Stimulated activated CD8-positive, alpha-beta memory T cell treated with anti-CD3 and anti-CD28 coated beads, Interleukin-2, amount 100 ng/mL, for 1 hour (primary cell): ENCODE measurements around the gene C11orf21.

Experiments used
- DNase-seq, 2 donors: peaks; one replicate each; pipeline ENCODE4 v3.0.0-alpha.2; 2020; ENCODE audit warnings: low read depth in 2 of 2

The C11orf21 gene

GRCh38 chr11:2320568-2321310, 19.0 kb upstream of the C11orf21 start:
- DNase-seq, result no peak

- no peak for DNase-seq
These were observed 18.2 kb upstream of the C11orf21 start for GRCh38 chr11:2319791-2320472.

GRCh38 chr11:2318707-2319106, 17.0 kb upstream of the C11orf21 start:
- no peak for DNase-seq

GRCh38 chr11:2318123-2318522, 16.4 kb upstream of the C11orf21 start:
- DNase-seq, result no peak

- DNase-seq, result no peak
These were observed 15.8 kb upstream of the C11orf21 start for GRCh38 chr11:2317354-2318050.

- no peak for DNase-seq
These were observed 15.2 kb upstream of the C11orf21 start for GRCh38 chr11:2316963-2317244.

- DNase-seq, result no peak
These were observed 14.6 kb upstream of the C11orf21 start for GRCh38 chr11:2316169-2316962.

- no peak for DNase-seq
These were observed 13.9 kb upstream of the C11orf21 start for GRCh38 chr11:2315395-2316168.

GRCh38 chr11:2314525-2315394, 13.0 kb upstream of the C11orf21 start:
- DNase-seq, result no peak

GRCh38 chr11:2314136-2314524, 12.4 kb upstream of the C11orf21 start:
- no peak for DNase-seq

- DNase-seq, result no peak
These were observed 11.6 kb upstream of the C11orf21 start for GRCh38 chr11:2313051-2313951.

GRCh38 chr11:2312232-2313042, 10.7 kb upstream of the C11orf21 start:
- DNase-seq, result no peak

- no peak for DNase-seq
These were observed 9.8 kb upstream of the C11orf21 start for GRCh38 chr11:2311353-2312133.

GRCh38 chr11:2310786-2311352, 9.2 kb upstream of the C11orf21 start:
- DNase-seq, result no peak

- no peak for DNase-seq
These were observed 8.5 kb upstream of the C11orf21 start for GRCh38 chr11:2310073-2310785.

- no peak for DNase-seq
These were observed 7.7 kb upstream of the C11orf21 start for GRCh38 chr11:2309251-2310072.
